Measurements from ENCODE around the gene DENND1B.

Gene DENND1B

GRCh38 chr1:197775282-197776262 lies at the start of gene DENND1B:
Gene DENND1B, minus strand, starts transcription at chr1:197775480. Its CDS starts 325 bp downstream, at chr1:197775155.
- peak; percentile 19 for DNase-seq (ENCODE audit: low spot score)

DNA sequence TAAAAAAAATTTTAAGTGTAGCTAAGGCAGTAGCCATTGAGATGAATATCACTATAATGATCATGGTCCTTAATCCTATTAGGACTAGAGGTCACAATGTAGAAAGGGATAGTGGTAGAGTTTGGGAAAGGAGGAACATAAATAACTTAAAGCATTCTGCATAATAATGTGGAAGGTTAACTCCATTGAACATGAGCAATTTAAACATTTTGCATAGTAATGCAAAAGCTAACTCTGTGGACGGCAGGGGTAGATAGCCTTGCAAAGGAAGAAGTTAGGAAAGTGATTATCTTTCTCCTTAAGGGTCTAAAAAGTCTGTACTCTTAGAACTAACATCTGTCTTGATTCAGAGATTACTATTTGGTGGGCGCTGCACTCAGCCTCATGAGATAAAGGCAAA lies 39.0 kb upstream of the DENND1B start:
- DNase-seq (ENCODE audit: low spot score) = no peak

GRCh38 chr1:197813741-197814140 lies 38.5 kb upstream of the DENND1B start:
- DNase-seq (ENCODE audit: low spot score) = no peak

DNA sequence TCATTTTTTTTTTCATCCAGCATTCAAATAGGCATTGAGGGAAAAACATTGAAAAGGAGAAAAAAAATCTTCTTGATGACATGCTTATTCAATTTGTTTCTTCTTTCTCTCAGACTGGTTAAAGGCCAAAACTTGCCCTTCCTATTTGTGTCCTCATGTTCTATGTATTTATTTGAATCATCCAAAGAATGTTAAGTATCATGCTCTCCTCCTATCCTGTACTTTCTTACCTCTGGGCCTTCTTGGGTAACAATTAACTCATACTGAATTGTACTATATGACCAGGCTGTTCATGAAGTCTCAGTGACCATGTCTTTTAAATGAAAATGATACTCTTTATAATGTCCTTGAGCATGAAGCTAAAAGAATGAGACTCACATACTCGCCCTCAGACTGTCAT lies 36.5 kb upstream of the DENND1B start:
- no peak for DNase-seq (ENCODE audit: low spot score)

- no peak for DNase-seq (ENCODE audit: low spot score)
Measured at GRCh38 chr1:197810812-197811211, 35.5 kb upstream of the DENND1B start.

- DNase-seq (ENCODE audit: low spot score) = no peak
Measured at GRCh38 chr1:197808880-197809279, 33.6 kb upstream of the DENND1B start.

GRCh38 chr1:197807739-197808453 lies 32.6 kb upstream of the DENND1B start:
- no peak for DNase-seq (ENCODE audit: low spot score)

- DNase-seq (ENCODE audit: low spot score) = no peak
Measured at GRCh38 chr1:197807216-197807615, 31.9 kb upstream of the DENND1B start.

DNA sequence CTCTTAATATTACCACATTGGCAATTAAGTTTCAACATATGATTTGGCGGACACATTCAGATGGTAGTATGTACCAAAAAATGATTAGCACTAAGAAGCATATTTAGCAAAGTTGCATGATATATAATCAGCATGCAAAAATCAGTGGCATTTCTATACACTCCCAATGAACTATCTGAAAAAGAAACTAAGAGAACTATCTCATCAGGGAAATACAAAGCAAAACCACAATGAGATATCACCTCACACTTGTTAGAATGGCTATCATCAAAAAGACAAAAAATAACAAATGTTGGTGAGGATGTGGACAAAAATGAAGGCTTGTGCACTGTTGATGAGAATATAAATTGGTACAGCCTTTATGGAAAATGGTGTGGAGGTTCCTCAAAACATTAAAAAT lies 31.4 kb upstream of the DENND1B start:
- no peak for DNase-seq (ENCODE audit: low spot score)

DNA sequence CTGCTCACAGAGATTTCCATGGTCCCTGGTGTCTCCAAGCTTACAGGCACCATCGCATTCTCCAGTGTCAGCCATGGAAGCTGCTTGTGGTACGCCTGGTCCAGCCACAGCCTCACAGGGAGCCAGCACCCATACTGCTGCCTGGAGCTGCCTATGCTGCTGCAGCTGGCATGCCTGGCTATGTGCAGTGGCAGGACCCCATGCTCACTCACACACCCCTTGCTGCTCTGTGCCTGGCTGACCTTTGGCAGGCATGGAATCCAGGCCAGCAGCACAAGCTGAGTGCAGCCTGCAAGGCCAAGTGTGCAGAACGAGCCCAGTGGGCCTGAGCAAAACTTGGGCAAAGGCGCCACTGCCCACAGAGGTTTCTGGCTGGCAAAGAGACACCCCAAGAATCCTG lies 26.4 kb upstream of the DENND1B start:
- DNase-seq (ENCODE audit: low spot score) = no peak

DNA sequence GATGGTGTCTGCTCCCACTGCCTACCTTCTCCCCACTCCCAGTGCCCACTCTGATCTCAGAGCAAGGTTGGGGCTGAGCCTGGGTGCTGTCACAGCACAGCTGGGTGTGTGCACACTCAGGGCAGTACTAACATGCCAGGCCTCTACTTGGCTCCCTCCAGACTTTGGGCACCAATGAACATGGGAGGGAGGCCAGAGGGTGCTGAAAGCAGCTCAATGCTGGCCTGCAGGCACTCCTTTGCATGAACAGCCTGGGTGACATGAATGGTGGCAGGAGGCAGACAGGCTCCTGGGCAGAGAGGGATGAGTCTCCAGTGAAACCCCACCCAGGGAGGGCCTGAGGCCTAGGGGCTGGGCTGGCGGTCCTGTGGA lies 25.8 kb upstream of the DENND1B start:
- no peak for DNase-seq (ENCODE audit: low spot score)

DNA sequence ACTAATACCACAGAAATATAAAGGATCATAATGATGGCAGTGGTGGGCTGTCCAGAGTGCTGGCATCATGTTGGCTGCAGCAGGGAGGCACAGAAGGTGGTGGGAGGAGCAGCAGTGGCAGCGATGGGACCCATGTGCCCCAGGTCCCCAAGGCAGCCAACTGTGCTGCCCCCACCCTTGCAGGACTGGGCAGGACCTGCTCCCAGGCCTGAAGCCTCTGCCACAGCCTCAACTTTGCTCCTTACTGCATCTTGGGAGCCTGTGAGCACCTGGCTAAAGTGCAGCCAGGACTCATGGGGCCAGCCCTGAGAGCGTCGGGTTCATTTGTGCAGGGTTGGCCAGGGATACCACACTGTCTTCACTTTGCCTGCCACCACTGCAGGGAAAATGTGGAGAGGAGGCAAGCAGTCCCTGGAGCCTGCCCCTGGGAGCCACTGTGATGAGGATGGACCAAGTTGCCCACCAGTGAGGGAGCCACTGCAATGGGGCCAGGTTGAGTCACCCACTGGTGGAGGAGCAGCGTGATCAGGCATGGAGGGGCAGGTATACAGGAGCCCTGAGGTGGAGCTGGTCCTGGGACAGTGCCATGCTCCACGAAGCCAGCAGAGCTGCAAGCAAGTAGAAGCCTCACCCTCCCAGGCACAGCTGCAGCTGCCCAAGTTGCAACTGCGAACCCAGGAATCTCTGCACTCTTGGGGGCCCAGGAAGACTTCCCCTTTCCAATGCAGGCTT lies 25.3 kb upstream of the DENND1B start:
- DNase-seq (ENCODE audit: low spot score) = no peak

DNA sequence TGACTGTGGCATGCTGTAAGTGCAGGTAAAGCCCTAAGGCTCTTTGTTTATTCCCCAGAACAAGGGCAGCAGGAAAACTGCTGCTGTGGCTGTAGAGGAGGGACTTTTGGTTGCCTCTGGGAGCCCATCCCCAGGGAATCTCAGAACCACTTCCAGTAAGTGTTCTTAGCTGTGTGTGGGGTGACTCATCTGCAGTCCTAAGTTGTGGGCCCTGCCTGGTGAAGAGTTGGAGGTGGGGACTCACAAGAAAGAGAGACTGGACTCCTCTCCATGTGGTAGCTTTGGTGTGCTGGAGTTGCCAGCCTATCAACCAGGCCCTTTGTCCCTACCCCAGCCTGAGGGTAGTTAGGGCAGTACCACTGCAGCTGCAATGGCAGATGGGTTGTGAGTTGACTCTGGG lies 24.0 kb upstream of the DENND1B start:
- peak; percentile 88 for DNase-seq (ENCODE audit: low spot score)

DNA sequence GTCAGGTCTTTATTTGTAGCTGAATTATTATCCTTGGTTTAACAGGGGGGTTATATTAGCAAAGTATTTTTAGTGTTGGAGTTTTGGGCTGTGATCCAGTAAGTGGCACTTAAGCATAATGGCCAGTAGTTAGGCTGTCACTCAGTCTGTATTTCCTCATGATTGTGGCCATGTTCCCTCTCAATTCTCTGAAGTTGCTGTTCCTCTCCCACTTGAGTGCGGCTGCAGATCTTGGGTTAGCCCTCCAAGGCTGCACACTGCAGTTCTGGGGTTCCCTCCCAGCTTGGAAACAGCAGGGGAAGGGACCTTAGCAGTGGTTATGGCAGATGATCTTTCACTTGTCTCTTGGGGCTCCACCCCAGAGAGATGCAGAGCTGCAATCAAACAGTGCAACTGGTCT lies 23.2 kb upstream of the DENND1B start:
- no peak for DNase-seq (ENCODE audit: low spot score)

- DNase-seq (ENCODE audit: low spot score) = no peak
Measured at GRCh38 chr1:197797010-197797409, 21.7 kb upstream of the DENND1B start.

GRCh38 chr1:197788741-197789739 lies 13.8 kb upstream of the DENND1B start:
- DNase-seq (ENCODE audit: low spot score) = no peak

DNA sequence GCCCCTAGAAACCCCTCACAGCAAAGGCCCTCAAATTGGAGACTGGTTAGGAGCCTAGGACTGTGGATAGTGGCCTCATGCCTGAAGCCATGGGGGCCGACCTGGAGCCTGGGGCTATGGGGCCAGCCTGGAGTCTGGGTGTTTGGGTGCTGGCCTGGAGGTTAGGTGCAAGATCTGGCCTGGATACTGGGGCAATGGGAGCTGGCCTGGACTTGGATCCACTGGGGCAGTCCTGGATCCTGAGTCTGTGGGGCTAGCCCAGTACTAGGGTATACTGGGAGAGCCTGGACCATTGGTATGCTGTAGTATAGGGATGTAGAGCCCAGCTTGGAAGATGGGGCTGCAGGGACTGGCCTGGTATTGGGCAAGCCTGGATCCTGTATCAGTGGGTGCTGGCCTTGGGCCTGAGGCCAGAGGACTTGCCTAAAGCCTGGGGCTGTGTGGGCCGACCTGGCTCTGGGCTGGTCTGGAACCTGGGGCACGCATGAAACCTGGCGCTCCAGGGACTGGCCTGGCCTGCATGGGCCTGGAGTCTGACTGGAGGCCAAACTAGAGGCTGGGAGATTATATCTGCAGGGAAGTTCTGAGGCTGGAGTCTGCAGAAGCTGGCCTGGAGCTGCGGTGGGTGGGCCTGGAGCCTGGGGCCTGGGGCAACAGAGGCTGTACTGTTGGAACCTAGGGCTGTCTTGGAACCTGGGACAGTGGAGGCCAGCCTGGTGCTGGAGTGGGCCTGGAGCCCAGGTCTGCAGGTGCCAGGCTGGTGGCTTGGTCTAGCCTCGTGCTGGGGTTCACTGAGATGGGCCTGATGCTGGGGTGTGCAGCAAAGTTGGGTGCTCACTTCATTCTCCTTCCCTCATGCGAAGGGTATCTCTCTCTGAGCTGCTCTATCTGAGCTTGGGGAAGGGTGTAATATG lies 12.6 kb upstream of the DENND1B start:
- DNase-seq (ENCODE audit: low spot score) = no peak

DNA sequence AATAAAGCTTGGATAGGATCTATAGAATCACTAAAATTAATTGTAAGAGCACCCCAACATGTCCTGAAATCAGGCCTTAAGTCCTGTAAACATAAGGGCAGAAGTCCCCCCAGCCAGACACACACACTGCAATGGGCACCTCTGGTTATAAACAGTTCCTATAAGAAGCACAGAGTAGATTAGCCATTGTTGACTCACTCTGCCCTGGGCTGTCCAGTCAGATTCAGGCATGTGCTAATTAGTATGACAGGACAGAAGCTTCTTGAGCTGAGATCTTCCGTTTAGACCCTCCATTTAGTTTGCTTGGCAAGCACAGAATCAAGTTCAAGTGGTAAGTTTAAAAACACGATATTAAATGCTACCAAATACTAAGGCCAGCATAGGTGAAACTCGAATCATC lies 11.8 kb upstream of the DENND1B start:
- DNase-seq (ENCODE audit: low spot score) = no peak

DNA sequence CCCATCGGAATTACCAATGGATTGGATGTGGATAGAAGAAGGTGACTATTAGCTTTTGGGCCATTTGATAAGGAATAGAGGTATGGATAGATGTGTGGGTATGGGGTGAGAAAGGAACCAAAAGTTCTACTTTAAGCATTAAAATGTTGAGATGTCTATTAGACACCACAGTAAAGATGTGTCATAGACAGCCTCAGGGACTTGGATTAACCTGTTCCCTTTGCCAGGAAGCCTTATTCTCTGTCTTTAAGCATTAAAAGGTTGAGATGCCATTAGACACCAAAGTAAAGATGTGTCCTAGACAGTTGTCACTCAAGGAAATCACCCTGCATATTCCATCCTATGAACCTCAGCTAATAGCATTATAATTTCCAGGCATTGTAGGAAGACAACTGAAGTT lies 11.0 kb upstream of the DENND1B start:
- no peak for DNase-seq (ENCODE audit: low spot score)

GRCh38 chr1:197783510-197783948 lies 8.2 kb upstream of the DENND1B start:
- DNase-seq (ENCODE audit: low spot score) = peak; percentile 45
